ENCODE data around the gene RAB36.

Gene RAB36

DNA sequence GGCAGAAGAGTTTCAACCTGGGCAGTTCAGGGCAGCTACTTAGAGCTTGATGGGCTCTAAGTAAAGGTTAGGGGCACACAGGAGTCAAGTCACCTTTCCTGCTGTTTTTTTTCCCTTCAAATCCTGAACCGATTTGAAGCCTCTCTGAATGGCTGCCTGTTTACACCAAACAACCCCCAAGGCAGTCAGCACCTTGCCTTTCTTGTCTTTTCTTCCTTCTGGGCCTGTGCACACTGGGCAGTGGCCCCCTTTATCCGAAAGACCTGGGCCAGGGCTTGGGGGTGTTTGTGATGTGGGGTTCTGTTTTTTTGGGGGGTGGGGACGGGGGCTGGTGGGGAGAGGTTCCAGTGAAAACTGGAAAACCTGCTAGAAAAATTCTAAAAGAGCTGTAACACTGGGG, 7.8 kb upstream of the RAB36 start:
- DNase-seq (ENCODE audit: low read depth in 1 of 2, low spot score in 1 of 2): no peak

- peak in 1 of 2 donors; percentile 21 for DNase-seq (ENCODE audit: low read depth in 1 of 2, low spot score in 1 of 2)
Observed at GRCh38 chr22:23137905-23138561, 7.2 kb upstream of the RAB36 start.

- DNase-seq (ENCODE audit: low read depth in 1 of 2, low spot score in 1 of 2): no peak
Observed at GRCh38 chr22:23138584-23139435, 6.5 kb upstream of the RAB36 start.

- DNase-seq (ENCODE audit: low read depth in 1 of 2, low spot score in 1 of 2): no peak
Observed at GRCh38 chr22:23140385-23140784, 4.9 kb upstream of the RAB36 start.

- DNase-seq (ENCODE audit: low read depth in 1 of 2, low spot score in 1 of 2): no peak
Observed at GRCh38 chr22:23142546-23143105, 2.7 kb upstream of the RAB36 start.

GRCh38 chr22:23143119-23143518, 2.2 kb upstream of the RAB36 start:
- DNase-seq (ENCODE audit: low read depth in 1 of 2, low spot score in 1 of 2): no peak

GRCh38 chr22:23144432-23144831, 845 bp upstream of the RAB36 start:
- DNase-seq (ENCODE audit: low read depth in 1 of 2, low spot score in 1 of 2): no peak

DNA sequence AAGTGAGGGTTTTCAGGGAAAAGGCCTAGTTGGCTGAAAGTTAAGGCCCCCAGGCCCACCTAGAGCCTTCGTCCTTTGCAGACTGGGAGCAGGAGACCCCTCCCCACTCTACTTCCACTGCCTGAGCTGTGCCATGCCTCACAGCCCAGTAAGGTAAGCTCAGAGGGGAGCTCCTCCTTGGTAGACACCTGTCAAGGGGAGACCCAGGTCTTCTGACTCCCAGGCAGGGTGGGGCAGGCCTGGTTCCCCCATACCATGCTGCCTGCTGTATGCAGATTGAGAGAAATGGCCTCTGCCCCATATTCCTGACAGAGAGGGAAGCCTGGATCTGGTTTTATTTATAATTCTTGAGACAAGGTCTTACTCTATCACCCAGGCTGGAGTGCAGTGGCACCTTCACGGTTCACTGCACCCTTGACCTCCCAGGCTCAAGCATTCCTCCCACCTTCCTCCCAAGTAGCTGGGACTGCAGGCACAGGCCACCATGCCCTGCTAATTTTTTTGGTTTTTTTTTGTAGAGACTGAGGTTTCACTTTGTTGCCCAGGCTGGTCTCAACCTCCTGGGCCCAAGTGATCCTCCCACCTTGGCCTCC, 697 bp downstream of the RAB36 start:
- no peak for DNase-seq (ENCODE audit: low read depth in 1 of 2, low spot score in 1 of 2)

DNA sequence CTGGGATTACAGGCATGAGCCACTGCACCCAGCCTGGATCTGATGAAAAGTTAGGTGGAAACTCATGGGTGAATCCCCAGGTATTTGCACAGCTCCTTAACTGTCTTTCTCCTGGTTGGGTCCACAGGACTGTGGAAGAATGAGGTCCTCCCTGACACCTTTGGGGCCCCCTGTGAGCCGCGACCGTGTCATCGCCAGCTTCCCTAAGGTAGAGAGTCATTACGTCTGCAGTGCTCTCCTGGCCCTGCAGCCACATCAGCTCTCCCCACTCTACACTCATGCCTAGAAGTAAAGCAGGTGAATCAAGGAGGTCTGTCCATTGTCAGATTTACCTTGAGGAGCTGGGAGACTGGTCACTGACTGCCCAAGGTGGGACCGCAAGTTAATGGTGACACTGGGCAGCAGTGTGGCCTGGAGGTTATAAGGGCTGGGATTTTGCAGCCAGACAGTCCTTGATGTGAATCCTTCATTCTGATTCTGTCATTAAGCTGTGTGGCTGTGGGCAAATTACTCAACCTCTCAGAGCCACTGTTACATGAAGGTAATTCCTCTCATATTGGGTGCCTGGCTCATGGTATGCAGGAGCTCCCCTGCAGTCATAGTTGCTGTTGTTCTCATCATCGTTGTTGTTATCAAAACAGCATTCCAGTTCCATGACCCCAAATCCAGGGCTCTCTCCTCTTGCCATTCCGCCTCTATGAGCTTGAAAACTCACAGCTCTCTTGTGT, 1.4 kb downstream of the RAB36 start:
- no peak for DNase-seq (ENCODE audit: low read depth in 1 of 2, low spot score in 1 of 2)

DNA sequence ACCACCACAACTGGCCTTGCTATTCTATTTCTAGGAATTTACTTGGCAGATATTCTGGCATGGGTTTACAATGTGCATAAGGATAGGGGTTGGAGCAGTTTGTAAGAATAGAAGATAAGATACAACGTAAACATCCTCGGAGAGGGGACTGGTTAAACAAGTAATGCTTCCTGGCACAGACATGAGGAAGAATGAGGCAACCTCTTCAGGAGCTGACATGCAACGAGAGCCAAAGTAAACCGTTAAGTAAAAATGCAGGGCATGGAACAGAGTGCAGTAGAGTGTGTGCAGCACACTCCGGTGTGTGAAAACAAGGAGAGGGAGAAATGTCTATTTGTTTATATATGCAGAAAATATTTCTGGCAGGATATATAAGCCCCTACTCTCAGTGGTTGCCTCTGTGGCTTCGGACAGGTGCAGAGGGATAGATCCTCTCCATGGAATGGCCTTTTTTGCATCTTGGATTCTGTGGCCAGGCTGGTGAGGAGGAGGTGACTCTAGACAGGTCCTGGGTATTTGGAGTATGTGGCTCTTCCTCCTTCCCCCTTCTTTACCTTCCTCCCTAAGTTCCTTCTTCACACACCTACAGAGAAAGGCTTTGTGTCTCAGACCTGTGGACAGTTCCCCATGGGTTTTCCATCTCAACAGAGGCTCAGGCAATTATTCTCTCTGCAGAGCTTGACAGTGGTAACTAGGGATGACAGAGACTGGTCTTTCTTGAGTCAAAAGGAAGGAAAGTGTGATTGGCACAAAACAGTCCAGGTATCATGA, 2.5 kb downstream of the RAB36 start:
- no peak for DNase-seq (ENCODE audit: low read depth in 1 of 2, low spot score in 1 of 2)

DNA sequence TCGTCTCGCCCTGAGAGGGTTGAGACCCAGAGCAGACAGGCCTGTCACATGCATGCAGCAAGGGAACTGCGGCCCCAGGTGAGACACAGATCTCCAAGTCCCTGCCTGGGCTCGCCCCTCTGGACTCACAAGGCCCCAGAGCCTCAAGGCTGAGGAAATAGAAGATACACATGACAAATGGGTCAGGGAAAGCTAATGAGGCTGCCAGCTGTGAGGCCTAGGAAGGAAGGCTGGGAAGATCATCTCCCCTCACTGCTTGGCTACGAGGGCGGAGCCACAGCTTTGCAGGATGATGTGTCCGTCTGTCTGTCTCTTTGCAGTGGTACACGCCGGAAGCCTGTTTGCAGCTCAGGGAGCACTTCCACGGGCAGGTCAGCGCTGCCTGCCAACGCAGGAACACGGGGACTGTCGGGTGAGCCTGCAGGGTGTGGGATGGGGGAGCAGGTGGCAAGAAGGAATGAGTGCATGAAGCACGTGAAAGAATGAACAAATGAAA, 4.5 kb downstream of the RAB36 start:
- no peak for DNase-seq (ENCODE audit: low read depth in 1 of 2, low spot score in 1 of 2)

- DNase-seq (ENCODE audit: low read depth in 1 of 2, low spot score in 1 of 2): no peak
Observed at GRCh38 chr22:23150762-23151161, 5.5 kb downstream of the RAB36 start.

- no peak for DNase-seq (ENCODE audit: low read depth in 1 of 2, low spot score in 1 of 2)
Observed at GRCh38 chr22:23151827-23152226, 6.5 kb downstream of the RAB36 start.

DNA sequence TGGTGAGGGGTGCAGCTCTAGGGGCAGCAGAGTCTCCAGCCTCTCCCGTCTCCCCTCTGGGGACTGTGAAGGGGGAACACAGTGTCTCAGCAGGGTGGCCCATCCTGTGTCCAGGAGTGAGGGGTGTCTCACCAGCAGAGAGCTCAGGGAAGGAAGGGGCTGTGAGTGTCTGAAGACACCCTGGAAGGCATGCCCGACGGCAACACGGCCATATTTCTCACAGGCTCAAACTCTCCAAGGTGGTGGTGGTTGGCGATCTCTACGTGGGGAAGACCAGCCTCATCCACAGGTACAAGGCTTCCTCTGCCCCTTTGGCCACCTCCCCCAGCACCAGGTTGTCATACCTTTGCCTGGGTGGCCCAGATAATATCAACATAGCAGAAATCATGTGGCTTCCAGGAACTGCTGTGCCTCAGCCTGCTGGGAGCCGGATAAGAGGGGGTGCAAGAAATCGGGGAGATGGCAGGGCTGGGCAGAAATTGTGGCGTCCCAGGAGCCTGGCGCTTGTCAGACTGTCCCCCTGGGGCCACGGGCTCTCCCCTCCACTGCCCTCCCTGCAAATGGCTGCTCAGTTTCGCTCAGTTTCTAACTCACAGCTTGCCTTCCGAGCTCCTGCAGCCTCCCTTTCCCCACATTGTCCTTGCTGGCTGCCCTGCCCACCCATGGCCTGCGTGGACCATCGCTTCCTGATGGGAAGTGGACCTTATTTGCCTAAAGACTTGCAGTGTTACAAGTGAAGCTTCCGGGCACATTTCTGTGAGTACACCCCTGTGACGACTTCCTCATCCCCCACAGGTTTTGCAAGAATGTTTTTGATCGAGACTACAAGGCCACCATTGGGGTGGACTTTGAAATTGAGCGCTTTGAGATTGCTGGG, 7.2 kb downstream of the RAB36 start:
- no peak for DNase-seq (ENCODE audit: low read depth in 1 of 2, low spot score in 1 of 2)

DNA sequence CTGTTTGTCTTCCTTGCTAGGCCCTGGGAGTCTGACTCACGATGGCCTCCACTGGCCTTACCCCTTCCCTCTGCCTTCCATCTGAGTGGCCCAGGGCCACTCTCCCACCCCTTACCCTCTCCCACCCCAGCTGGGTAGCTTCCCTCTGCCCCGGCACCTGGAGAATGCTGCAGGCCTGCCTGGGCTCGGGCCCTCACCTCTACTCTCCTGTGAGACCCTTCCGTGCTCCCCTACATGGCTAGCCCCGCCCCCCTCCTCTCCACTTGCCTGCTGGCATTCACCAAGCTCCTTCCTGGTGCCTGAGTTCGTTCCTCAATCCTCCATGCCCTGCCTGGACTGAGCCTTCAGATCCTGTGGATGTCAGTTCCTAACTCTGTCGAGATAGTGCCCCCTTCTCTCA, 8.7 kb downstream of the RAB36 start:
- DNase-seq (ENCODE audit: low read depth in 1 of 2, low spot score in 1 of 2): no peak

DNA sequence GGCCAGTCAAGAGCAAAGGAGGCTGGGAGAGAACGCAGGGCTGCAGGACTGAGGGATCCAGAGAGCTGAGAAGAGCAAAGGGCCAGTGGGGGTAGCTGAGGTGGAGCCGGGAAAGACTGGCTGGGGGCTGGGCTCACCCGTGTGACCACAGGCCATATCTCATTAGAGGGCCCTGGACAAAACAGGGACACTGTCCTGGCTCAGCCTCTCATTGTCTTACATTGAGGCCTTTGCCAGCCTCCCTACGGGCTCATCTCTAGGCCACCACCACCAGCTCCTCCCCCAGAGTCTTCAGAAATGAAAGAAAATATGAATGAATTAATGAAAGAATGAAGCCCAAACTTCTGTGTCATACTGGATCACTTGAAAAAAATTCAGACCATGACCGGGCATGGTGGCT, 9.2 kb downstream of the RAB36 start:
- no peak for DNase-seq (ENCODE audit: low read depth in 1 of 2, low spot score in 1 of 2)

DNA sequence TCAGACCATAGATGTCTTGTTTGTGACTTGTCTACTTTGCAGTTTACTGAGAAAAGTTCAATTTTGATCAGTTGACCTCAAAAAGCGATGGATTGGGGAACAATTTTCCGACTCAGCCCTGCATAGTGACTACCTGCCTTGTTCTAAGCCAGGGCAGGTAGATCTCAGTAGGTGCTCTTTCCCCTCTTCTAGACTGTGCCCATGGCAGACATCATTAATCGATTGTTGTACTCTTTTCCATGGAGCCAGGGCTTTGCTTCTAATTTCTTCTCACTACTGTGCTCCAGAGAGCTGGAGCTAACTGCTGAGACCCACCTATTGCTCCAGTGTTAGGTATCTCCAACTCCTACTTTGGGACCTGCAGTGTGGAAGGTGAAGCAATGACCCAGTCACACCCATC, 9.9 kb downstream of the RAB36 start:
- no peak for DNase-seq (ENCODE audit: low read depth in 1 of 2, low spot score in 1 of 2)

- no peak for DNase-seq (ENCODE audit: low read depth in 1 of 2, low spot score in 1 of 2)
Observed at GRCh38 chr22:23155831-23156230, 10.6 kb downstream of the RAB36 start.

DNA sequence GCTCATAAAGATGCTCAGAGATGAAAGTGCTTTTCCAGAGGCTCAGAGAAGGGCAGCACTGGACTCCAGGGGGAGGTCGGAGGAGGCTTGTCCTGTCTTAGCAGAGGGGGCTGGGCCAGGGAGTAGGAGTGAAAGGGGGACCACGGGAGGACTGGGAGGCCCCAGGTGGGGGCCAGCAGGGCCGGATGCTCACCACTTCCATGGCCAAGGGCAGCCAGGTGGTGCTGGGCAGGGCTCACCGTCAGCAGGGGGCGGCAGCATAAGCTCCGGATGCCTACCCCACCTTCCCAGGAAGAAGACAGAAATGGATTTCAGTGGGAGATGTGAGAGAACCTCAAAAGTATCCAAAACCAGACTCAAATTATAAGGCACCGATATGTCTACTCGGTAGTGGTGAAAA, 11.0 kb downstream of the RAB36 start:
- DNase-seq (ENCODE audit: low read depth in 1 of 2, low spot score in 1 of 2): no peak

Measured in stimulated activated CD4-positive, alpha-beta T cell treated with anti-CD3 and anti-CD28 coated beads, Interleukin-15, amount 100 ng/mL, for 1 hour (primary cell).